Cardiac muscle cell (in vitro differentiated cells and primary cell): ENCODE results near the gene MTTP. TPM values are rescaled to one million over a fixed set of nuclear protein-coding genes. Genes with fewer than 3 reads are reported as not detected.

Experiments
- DNase-seq, 2 donors: peaks; one replicate each; pipeline versions ENCODE4 v3.0.0 to v3.0.0-alpha.2; 2010 to 2017; ENCODE audit warnings: low read depth in 1 of 2, low spot score in 1 of 2
- H3K27ac ChIP-seq: fragments of 200-600 bp; sonication (generic); 2 replicates; pipeline ENCODE4 v1.5.1; 2016
- H3K27me3 ChIP-seq: fragments of 200-600 bp; sonication (generic); 2 replicates; pipeline ENCODE4 v1.6.0; 2016; ENCODE audit warnings: control low read depth
- H3K36me3 ChIP-seq: fragments of 200-600 bp; sonication (generic); 2 replicates; pipeline ENCODE4 v1.5.1; 2016; ENCODE audit warnings: control low read depth
- H3K4me1 ChIP-seq: fragments of 200-600 bp; sonication (generic); 2 replicates; pipeline ENCODE4 v1.8.1; 2017; ENCODE audit warnings: low read depth, mild to moderate bottlenecking, mixed run types
- H3K4me3 ChIP-seq: fragments of 200-600 bp; sonication (generic); 2 replicates; pipeline ENCODE4 v1.5.1; 2016; ENCODE audit warnings: mild to moderate bottlenecking
- H3K9me3 ChIP-seq: fragments of 200-600 bp; sonication (generic); 2 replicates; pipeline ENCODE4 v1.5.1; 2017; ENCODE audit warnings: low read depth, mild to moderate bottlenecking, control low read depth
- polyA plus RNA-seq: library from polyadenylated mRNA; unstranded; fragments of >200 nt; fragmentation: Nextera tagmentation; extraction: Ambion mirVana; gene quantifications from 2 replicates; pipeline ENCODE4 v1.2.1, GENCODE V29; 2016
- total RNA-seq: library from RNA; depleted of rRNA; stranded (reverse); fragments of >200 nt; gene quantifications from 2 replicates; pipeline ENCODE4 v1.2.3, GENCODE V29; 2016
- TF ChIP-seq, protein P1 (sequence below): IDR thresholded peaks from 2 replicates; pipeline ENCODE4 v1.5.1; 2012; ENCODE audit warnings: low read depth, mild to moderate bottlenecking, low read length

Gene MTTP
- total and polyA plus RNA-seq, 2 experiments from 2014 or later, result 0.69 to 2.1 TPM

GRCh38 chr4:99651016-99651769 lies 76.6 kb downstream of the MTTP start:
- DNase-seq, result no peak
- no peaks in the 10 kb centered on the region for H3K9me3 ChIP-seq
- no peak overlapping the region for H3K4me3 ChIP-seq
- TF ChIP-seq, protein P1, sequence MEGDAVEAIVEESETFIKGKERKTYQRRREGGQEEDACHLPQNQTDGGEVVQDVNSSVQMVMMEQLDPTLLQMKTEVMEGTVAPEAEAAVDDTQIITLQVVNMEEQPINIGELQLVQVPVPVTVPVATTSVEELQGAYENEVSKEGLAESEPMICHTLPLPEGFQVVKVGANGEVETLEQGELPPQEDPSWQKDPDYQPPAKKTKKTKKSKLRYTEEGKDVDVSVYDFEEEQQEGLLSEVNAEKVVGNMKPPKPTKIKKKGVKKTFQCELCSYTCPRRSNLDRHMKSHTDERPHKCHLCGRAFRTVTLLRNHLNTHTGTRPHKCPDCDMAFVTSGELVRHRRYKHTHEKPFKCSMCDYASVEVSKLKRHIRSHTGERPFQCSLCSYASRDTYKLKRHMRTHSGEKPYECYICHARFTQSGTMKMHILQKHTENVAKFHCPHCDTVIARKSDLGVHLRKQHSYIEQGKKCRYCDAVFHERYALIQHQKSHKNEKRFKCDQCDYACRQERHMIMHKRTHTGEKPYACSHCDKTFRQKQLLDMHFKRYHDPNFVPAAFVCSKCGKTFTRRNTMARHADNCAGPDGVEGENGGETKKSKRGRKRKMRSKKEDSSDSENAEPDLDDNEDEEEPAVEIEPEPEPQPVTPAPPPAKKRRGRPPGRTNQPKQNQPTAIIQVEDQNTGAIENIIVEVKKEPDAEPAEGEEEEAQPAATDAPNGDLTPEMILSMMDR, result no peak
- H3K27ac ChIP-seq, result no peak overlapping the region
- H3K27me3 ChIP-seq, result no peaks in the 10 kb centered on the region
- no peaks in the 10 kb centered on the region for H3K36me3 ChIP-seq
- peaks cover 20% of the 10 kb centered on the region for H3K4me1 ChIP-seq

DNA sequence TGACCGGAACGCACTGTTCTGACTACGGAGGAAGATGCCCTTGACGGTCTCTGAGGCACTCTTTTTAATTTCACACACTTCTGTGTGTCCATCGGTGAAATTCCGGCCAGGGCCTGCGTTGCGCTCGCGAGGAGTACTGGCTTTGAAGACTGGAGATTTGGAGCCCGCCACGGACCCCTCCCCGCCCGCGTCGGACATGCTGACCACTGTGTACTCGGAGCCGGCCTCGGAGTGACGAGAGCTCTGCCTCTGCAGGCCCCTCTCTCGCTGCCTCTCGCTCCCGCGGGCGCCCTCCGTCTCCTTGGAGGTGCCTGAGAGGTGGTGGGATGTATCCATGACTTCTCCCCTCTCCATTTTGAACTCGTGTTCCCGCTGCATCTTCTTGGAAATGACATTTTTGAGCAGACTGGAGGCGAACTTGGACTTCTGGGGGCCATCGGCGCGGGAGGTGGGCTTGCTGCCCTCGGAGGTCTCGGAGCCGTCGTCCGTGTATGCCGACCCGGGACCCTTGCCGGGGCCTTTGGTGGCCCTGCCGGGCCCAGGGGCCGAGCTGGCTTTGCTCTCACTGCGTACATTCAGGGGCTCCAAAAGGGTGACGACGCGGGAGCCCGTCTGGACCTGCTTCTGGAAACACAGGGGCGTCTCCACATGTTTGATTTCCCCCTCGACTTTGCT lies 77.3 kb downstream of the MTTP start:
- H3K27ac ChIP-seq, result no peak overlapping the region
- peaks cover 16% of the 10 kb centered on the region for H3K4me1 ChIP-seq
- DNase-seq, result no peak
- no peak overlapping the region for H3K4me3 ChIP-seq
- no peaks in the 10 kb centered on the region for H3K9me3 ChIP-seq
- no peaks in the 10 kb centered on the region for H3K36me3 ChIP-seq
- H3K27me3 ChIP-seq, result no peaks in the 10 kb centered on the region
- TF ChIP-seq, protein P1, result no peak

DNA sequence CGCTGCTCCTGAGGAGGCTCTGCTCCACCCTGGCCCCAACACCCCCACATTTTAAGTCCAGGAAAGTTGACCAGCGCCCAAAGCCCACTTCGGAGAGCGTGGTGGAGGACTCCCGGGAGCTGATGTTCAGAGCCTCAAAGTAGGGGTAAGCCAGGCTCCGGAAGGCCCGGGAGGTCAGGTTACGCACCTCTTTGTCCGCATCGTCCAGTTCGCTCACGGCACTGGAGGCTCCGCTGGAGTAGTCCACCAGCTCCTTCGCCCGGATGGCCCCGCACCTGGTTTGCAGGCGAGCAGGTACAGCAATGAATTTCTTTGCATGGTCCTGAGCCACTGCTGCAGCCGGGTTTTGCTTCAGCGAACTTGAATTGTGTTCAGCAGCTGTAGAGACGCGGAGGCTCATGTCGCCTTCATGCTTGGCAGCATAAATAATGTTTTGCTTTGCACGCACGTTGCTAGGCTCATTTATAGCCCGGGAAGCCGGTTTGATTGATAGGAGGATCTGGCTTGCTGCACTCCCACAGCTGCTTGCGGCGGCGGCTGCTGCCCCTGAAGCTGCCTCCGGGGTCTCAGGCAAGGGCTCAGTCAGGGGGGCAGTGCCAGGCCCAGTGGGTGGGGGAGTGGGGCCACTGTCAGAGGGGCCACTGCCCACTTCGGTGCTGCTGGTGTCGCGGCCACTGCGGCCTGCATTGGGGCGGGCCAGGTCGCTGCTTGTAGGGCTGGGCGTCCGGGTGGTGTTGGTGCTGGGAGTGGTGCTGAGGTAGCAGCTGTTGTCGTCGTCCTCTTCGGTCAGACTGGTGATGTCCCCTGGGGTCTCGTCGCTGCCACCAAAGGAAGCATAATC lies 78.2 kb downstream of the MTTP start:
- H3K36me3 ChIP-seq, result no peaks in the 10 kb centered on the region
- no peaks in the 10 kb centered on the region for H3K27me3 ChIP-seq
- H3K4me1 ChIP-seq, result peaks cover 8% of the 10 kb centered on the region
- no peak overlapping the region for H3K4me3 ChIP-seq
- no peaks in the 10 kb centered on the region for H3K9me3 ChIP-seq
- TF ChIP-seq, protein P1, result no peak
- no peak overlapping the region for H3K27ac ChIP-seq
- no peak for DNase-seq

GRCh38 chr4:99653916-99654315 lies 79.3 kb downstream of the MTTP start:
- TF ChIP-seq, protein P1, result no peak
- no peaks in the 10 kb centered on the region for H3K27me3 ChIP-seq
- H3K27ac ChIP-seq, result no peak overlapping the region
- DNase-seq, result no peak
- no peaks in the 10 kb centered on the region for H3K36me3 ChIP-seq
- no peak overlapping the region for H3K4me3 ChIP-seq
- H3K9me3 ChIP-seq, result no peaks in the 10 kb centered on the region
- H3K4me1 ChIP-seq, result no peaks in the 10 kb centered on the region

GRCh38 chr4:99654361-99654761 lies 79.7 kb downstream of the MTTP start:
- H3K27ac ChIP-seq, result no peak overlapping the region
- TF ChIP-seq, protein P1, result no peak

More at GRCh38 chr4:99654361-99654761, 79.7 kb downstream of the MTTP start:
- H3K27me3 ChIP-seq, result no peaks in the 10 kb centered on the region
- DNase-seq, result no peak
- H3K4me3 ChIP-seq, result no peak overlapping the region
- no peaks in the 10 kb centered on the region for H3K36me3 ChIP-seq
- no peaks in the 10 kb centered on the region for H3K9me3 ChIP-seq
- H3K4me1 ChIP-seq, result no peaks in the 10 kb centered on the region
